Astrocyte of the cerebellum (primary cell): ENCODE measurements around the gene TRIP12.
"Not testable (repeated sequence)": the region's sequence is repeated elsewhere in the genome, so short reads cannot be mapped to it uniquely, and the experiment has no call there.

ENCODE experiments used
- DNase-seq: peaks from one replicate; pipeline ENCODE4 v3.0.0-alpha.2; 2011; ENCODE audit warnings: low read depth
- H3K4me3 ChIP-seq: 2 replicates; pipeline ENCODE4 v1.5.1; 2011; ENCODE audit warnings: mild to moderate bottlenecking, low read depth, low read length, moderate library complexity
- in situ Hi-C: cut with HindIII; loops from 2 replicates; pipeline ENCODE4 v1.10.0; 2017; ENCODE audit warnings: low sequenced_read_pairs
- TF ChIP-seq, protein P1 (sequence below): IDR thresholded peaks from 2 replicates; pipeline ENCODE4 v1.5.1; 2012; ENCODE audit warnings: low read length, low read depth, moderate library complexity, mild to moderate bottlenecking; ENCODE audit errors: missing control alignments

The TRIP12 gene

GRCh38 chr2:229838729-229839128 is 83.1 kb downstream of the TRIP12 start:
- no peak overlapping the region for H3K4me3 ChIP-seq
- in situ Hi-C loops = no loop called here
- DNase-seq = no peak
- TF ChIP-seq, protein P1, sequence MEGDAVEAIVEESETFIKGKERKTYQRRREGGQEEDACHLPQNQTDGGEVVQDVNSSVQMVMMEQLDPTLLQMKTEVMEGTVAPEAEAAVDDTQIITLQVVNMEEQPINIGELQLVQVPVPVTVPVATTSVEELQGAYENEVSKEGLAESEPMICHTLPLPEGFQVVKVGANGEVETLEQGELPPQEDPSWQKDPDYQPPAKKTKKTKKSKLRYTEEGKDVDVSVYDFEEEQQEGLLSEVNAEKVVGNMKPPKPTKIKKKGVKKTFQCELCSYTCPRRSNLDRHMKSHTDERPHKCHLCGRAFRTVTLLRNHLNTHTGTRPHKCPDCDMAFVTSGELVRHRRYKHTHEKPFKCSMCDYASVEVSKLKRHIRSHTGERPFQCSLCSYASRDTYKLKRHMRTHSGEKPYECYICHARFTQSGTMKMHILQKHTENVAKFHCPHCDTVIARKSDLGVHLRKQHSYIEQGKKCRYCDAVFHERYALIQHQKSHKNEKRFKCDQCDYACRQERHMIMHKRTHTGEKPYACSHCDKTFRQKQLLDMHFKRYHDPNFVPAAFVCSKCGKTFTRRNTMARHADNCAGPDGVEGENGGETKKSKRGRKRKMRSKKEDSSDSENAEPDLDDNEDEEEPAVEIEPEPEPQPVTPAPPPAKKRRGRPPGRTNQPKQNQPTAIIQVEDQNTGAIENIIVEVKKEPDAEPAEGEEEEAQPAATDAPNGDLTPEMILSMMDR = no peak

DNA sequence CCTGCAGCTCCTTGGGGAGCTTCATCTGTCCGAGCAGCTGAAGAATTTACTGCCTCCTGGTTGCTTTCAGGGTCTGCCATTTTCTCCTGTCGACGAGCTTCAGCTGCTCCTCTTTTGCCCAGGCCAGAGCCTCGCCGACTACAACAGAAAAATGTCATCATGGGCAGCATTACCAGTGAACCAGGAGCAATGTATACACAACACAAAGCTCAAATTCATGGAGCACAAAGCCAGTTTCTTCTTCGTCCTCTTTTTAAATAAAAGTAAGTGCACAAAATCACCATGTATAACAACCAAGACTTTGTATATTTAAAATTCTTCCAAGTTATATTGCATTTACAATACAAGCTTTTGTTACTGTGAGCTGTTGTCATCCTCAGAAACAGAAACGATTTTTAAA is 85.0 kb downstream of the TRIP12 start:
- DNase-seq = no peak
- TF ChIP-seq, protein P1 = no peak
- no peak overlapping the region for H3K4me3 ChIP-seq
- in situ Hi-C loops = no loop called here

GRCh38 chr2:229835596-229836283 is 86.1 kb downstream of the TRIP12 start:
- no peak overlapping the region for H3K4me3 ChIP-seq
- DNase-seq = no peak
- TF ChIP-seq, protein P1 = no peak
- in situ Hi-C loops = no loop called here

- DNase-seq, in situ Hi-C loops, H3K4me3 ChIP-seq: not testable (repeated sequence)
These were observed 87.4 kb downstream of the TRIP12 start for GRCh38 chr2:229834368-229834767.

- TF ChIP-seq, protein P1 = no peak
- no peak for DNase-seq
- no peak overlapping the region for H3K4me3 ChIP-seq
- in situ Hi-C loops = no loop called here
These were observed 89.3 kb downstream of the TRIP12 start for GRCh38 chr2:229832510-229832898.

DNA sequence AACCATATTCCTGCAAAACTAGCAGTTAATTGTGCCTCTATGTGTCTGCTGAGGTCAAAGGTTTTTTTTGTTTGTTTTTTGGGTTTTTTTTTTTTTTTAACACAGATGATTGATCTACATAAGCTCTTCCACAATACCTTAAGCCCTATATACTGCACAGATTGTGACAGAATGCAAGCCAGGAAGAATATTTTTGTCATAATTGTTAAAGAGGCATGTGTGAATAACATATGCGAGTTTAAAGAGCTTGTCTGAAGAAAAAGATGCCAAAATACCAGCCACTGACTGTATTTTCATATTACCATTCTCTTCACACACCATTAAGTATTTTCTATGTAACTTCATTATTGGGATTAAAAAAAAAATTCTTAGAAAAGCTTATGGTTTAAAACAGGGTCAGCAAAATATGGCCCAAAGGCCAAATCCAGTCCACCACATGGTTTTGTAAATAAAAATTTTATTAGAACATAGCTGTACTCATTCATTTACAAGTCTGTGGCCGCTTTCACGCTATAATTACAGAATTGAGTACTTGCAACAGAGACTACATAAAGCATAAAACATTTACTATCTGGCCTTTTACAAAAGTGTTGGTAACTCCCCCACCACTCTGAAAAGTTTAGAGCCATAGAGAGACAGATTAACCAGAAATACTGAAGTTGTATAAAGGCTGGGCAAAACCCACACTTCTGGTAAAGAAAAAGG is 89.9 kb downstream of the TRIP12 start:
- no peak overlapping the region for H3K4me3 ChIP-seq
- in situ Hi-C loops = no loop called here
- TF ChIP-seq, protein P1 = no peak
- no peak for DNase-seq

DNA sequence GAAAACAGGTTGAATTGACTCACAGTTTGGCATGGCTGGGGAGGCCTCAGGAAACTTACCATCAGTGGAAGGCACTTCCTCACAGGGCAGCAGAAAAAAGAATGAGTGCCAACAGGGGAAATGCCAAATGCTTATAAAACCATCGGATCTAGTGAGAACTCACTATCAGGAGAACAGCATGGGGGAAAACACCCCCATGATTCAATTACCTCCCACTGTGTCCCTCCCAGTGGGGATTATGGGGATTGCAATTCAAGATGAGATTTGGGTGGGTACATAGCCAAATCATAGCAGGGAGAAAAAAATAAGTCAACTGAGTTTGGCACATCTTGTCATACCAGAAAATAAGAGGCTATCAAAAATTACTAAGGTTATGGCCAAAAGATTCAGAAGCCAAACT is 96.3 kb downstream of the TRIP12 start:
- TF ChIP-seq, protein P1 = no peak
- no peak overlapping the region for H3K4me3 ChIP-seq
- in situ Hi-C loops = no loop called here
- DNase-seq = no peak
